GM23338 (cell line): ENCODE data around the gene ANKRD44. TPM values are rescaled to one million over a fixed set of nuclear protein-coding genes. Genes with fewer than 3 reads are reported as not detected.

Experiments used
- ATAC-seq: fragments of 200-7000 bp; cut with Tn5 transposase; 3 replicates; pipeline ENCODE4 v1.9.1; 2020
- DNase-seq: peaks from one replicate; pipeline ENCODE4 v3.0.0-alpha.2; 2015; ENCODE audit warnings: low spot score
- H2AFZ ChIP-seq: fragments of 200-600 bp; sonication (generic); 2 replicates; pipeline ENCODE4 v1.8.0; 2016; ENCODE audit warnings: antibody characterized with exemption, mild to moderate bottlenecking, moderate library complexity
- H3F3A ChIP-seq: fragments of 200-600 bp; sonication (generic); replicated peaks from 2 replicates; pipeline ENCODE4 v1.8.0; 2017; ENCODE audit warnings: antibody characterized with exemption, mixed run types, low read depth
- H3K27ac ChIP-seq: fragments of 200-600 bp; sonication (generic); 2 replicates; pipeline ENCODE4 v1.6.1; 2016; ENCODE audit warnings: low read depth
- H3K27me3 ChIP-seq: fragments of 200-600 bp; sonication (generic); 2 replicates; pipeline ENCODE4 v1.8.0; 2016; ENCODE audit warnings: mild to moderate bottlenecking, mixed run types, moderate library complexity; ENCODE audit not compliant: insufficient read depth
- H3K36me3 ChIP-seq: fragments of 200-600 bp; sonication (generic); 2 replicates; pipeline ENCODE4 v1.8.0; 2016; ENCODE audit warnings: mild to moderate bottlenecking; ENCODE audit not compliant: insufficient read depth
- H3K4me1 ChIP-seq: fragments of 200-600 bp; sonication (generic); 2 replicates; pipeline ENCODE4 v1.8.0; 2016; ENCODE audit warnings: mild to moderate bottlenecking, moderate library complexity; ENCODE audit not compliant: insufficient read depth
- H3K4me2 ChIP-seq: fragments of 200-600 bp; sonication (generic); 2 replicates; pipeline ENCODE4 v1.7.1; 2017; ENCODE audit warnings: mixed run types
- H3K4me3 ChIP-seq: fragments of 200-600 bp; sonication (generic); 2 replicates; pipeline ENCODE4 v1.6.1; 2016; ENCODE audit warnings: mixed run types
- H3K79me2 ChIP-seq: fragments of 200-600 bp; sonication (generic); replicated peaks from 2 replicates; pipeline ENCODE4 v1.8.0; 2017; ENCODE audit warnings: mild to moderate bottlenecking; ENCODE audit not compliant: insufficient read depth
- H3K9me2 ChIP-seq: fragments of 200-600 bp; sonication (generic); 2 replicates; pipeline ENCODE4 v1.8.0; 2017; ENCODE audit not compliant: insufficient read depth
- H4K20me1 ChIP-seq: fragments of 200-600 bp; sonication (generic); replicated peaks from 2 replicates; pipeline ENCODE4 v1.8.0; 2017; ENCODE audit warnings: mild to moderate bottlenecking; ENCODE audit not compliant: insufficient read depth
- H3K27ac Mint-ChIP-seq: 2 replicates; pipeline ENCODE4 v1.8.0; 2020; ENCODE audit warnings: inconsistent platforms, mild to moderate bottlenecking, moderate library complexity, mixed read lengths
- H3K27me3 Mint-ChIP-seq: 3 replicates; pipeline ENCODE4 v1.8.0; 2022; ENCODE audit warnings: low read depth, mild to moderate bottlenecking, moderate library complexity, mixed read lengths, inconsistent platforms; ENCODE audit not compliant: insufficient read depth, poor library complexity
- H3K36me3 Mint-ChIP-seq: 3 replicates; pipeline ENCODE4 v1.8.0; 2021; ENCODE audit warnings: low read depth, mild to moderate bottlenecking, inconsistent platforms, moderate library complexity, mixed read lengths
- H3K4me1 Mint-ChIP-seq: 3 replicates; pipeline ENCODE4 v1.8.0; 2020; ENCODE audit warnings: mild to moderate bottlenecking, inconsistent platforms, mixed read lengths
- H3K4me3 Mint-ChIP-seq: 3 replicates; pipeline ENCODE4 v1.8.0; 2021; ENCODE audit warnings: moderate library complexity, mild to moderate bottlenecking, inconsistent platforms, mixed read lengths
- H3K9me3 Mint-ChIP-seq: 3 replicates; pipeline ENCODE4 v1.8.0; 2020; ENCODE audit warnings: moderate library complexity, mild to moderate bottlenecking, inconsistent platforms, mixed read lengths
- CREB1 ChIP-seq: fragments of 250-450 bp; sonication (Bioruptor Pico); IDR thresholded peaks from 2 replicates; pipeline ENCODE4 v1.5.0; 2020; ENCODE audit warnings: low read depth, mild to moderate bottlenecking, moderate library complexity
- CTCF ChIP-seq, 2 experiments: fragments of 200-600 bp in 1 of 2; sonication (generic) in 1 of 2; conservative IDR thresholded peaks; 2 replicates each; pipeline versions ENCODE4 v1.5.1 to v1.6.1; 2016 to 2017; ENCODE audit warnings: antibody characterized with exemption in 2 of 2, low read depth in 2 of 2, mild to moderate bottlenecking in 2 of 2, moderate library complexity in 1 of 2
- ETS1 ChIP-seq: IDR thresholded peaks from 2 replicates; pipeline ENCODE4 v1.6.1; 2016; ENCODE audit warnings: antibody characterized with exemption
- EZH2phosphoT487 ChIP-seq: fragments of 200-600 bp; sonication (generic); IDR thresholded peaks from one replicate; pipeline ENCODE4 v1.8.1; 2018; ENCODE audit warnings: antibody characterized with exemption; ENCODE audit not compliant: unreplicated experiment
- JUNB ChIP-seq: IDR thresholded peaks from one replicate; pipeline ENCODE4 v1.6.1; 2016; ENCODE audit warnings: antibody characterized with exemption; ENCODE audit not compliant: unreplicated experiment
- POLR2AphosphoS5 ChIP-seq: IDR thresholded peaks from 2 replicates; pipeline ENCODE4 v1.6.1; 2016; ENCODE audit warnings: antibody characterized with exemption, low read depth
- REST ChIP-seq: IDR thresholded peaks from one replicate; pipeline ENCODE4 v1.6.1; 2018; ENCODE audit warnings: antibody characterized with exemption; ENCODE audit not compliant: unreplicated experiment
- STAT1 ChIP-seq: IDR thresholded peaks from one replicate; pipeline ENCODE4 v1.6.1; 2016; ENCODE audit warnings: antibody characterized with exemption; ENCODE audit not compliant: unreplicated experiment
- ZNF114 ChIP-seq: fragments of 250-450 bp; sonication (Bioruptor Pico); IDR thresholded peaks from 2 replicates; pipeline ENCODE4 v1.5.0; 2020; ENCODE audit warnings: mild to moderate bottlenecking, moderate library complexity
- ZNF331 ChIP-seq: fragments of 250-450 bp; sonication (Bioruptor Pico); IDR thresholded peaks from 2 replicates; pipeline ENCODE4 v1.5.0; 2020; ENCODE audit warnings: low read depth, mild to moderate bottlenecking, moderate library complexity
- polyA plus RNA-seq: library from polyadenylated mRNA; unstranded; fragments of >200 nt; fragmentation: Nextera tagmentation; extraction: Ambion mirVana; gene quantifications from 2 replicates; pipeline ENCODE4 v1.2.1, GENCODE V29; 2016
- total RNA-seq: library from RNA; depleted of rRNA; stranded (reverse); fragments of >200 nt; shearing (Covaris generic); gene quantifications from 2 replicates; pipeline ENCODE4 v1.2.3, GENCODE V29; 2014

Gene ANKRD44
- total and polyA plus RNA-seq, 2 experiments from 2014 or later, result 0.44 to 0.56 TPM

- no peak overlapping the region for H3K27ac Mint-ChIP-seq
- H3K4me1 Mint-ChIP-seq, result peaks cover 5% of the 10 kb centered on the region; the same call in 2 of the 3 replicates
- Histone ChIP-seq H3K27me3 (no peaks in the 10 kb centered on the region), H2AFZ (peak overlapping the region; percentile 9; the same call in 1 of the 2 replicates), H3F3A (no peaks in the 10 kb centered on the region), H3K27ac (no peak overlapping the region), H3K4me3 (no peak overlapping the region), H3K79me2 (no peaks in the 10 kb centered on the region), H4K20me1 (no peaks in the 10 kb centered on the region), H3K36me3 (no peaks in the 10 kb centered on the region), H3K9me2 (no peaks in the 10 kb centered on the region), H3K4me1 (0 out of 2 replicates have a peak, but pooled peaks cover 5% of the 10 kb centered on the region), H3K4me2 (no peak overlapping the region)
- H3K36me3 Mint-ChIP-seq, result no peaks in the 10 kb centered on the region
- DNase-seq (no peak), ATAC-seq (no peak)
- H3K9me3 Mint-ChIP-seq, result no peaks in the 10 kb centered on the region
- no peak for TF ChIP-seq ZNF331
- TF ChIP-seq EZH2phosphoT487, result no peak
- TF ChIP-seq ETS1, result no peak
- TF ChIP-seq JUNB, result no peak
- TF ChIP-seq CREB1 (CRISPR knock-in tag), result no peak
- no peak for TF ChIP-seq REST
- no peak for TF ChIP-seq ZNF114 (CRISPR knock-in tag)
- TF ChIP-seq POLR2AphosphoS5, result no peak
- no peak for TF ChIP-seq STAT1
- no peak for TF ChIP-seq CTCF (conservative IDR thresholded peaks at IDR 0.05; ENCODE audit: low read depth in 2 of 2)
- peaks cover 3% of the 10 kb centered on the region for H3K27me3 Mint-ChIP-seq
- H3K4me3 Mint-ChIP-seq, result no peak overlapping the region
Measured at GRCh38 chr2:197081294-197081693, 229.3 kb downstream of the ANKRD44 start.
